ENCODE data around the gene CPA5. TPM values are rescaled to one million over a fixed set of nuclear protein-coding genes. Genes with fewer than 3 reads are reported as not detected.

CPA5 gene
- total and polyA plus RNA-seq, 9 donors: 0.55 to 6.3 (median 1.9) TPM

DNA sequence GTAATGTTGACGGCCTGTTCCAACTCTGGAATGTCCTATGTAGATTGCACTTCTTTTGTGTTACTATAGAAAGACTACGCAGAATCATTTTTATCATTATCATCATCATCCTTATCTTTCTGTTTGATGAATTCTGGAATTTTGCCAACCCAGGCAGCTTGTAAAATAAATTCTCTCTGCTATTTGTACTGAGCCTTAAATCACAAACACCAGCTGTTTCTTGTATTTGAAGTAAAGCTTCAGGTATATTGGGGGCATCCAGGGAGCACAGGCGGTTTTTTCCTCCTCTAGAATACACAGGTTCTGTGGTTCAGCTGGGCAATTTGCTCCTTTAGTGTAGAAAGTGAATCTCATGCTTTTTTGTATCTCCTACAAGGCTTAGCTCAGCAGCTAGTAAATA, 14.9 kb upstream of the CPA5 start:
- no CpG with 5 or more reads among the region's 3 CpGs for WGBS (ENCODE audit: insufficient coverage)
- Histone ChIP-seq H3K4me1 (ENCODE audit: control insufficient read depth, insufficient read depth, low read length) (peaks cover 3% of the 10 kb centered on the region), H3K9me3 (replicated peaks; ENCODE audit: control insufficient read depth, low read depth, low read length) (no peaks in the 10 kb centered on the region), H3K27ac (ENCODE audit: low read length) (no peak overlapping the region), H3K4me3 (ENCODE audit: low read length) (no peak overlapping the region), H3K27me3 (ENCODE audit: control insufficient read depth, insufficient read depth, low read length) (no peaks in the 10 kb centered on the region), H3K36me3 (ENCODE audit: control insufficient read depth, insufficient read depth, low read length) (no peaks in the 10 kb centered on the region)
- no peak for DNase-seq

DNA sequence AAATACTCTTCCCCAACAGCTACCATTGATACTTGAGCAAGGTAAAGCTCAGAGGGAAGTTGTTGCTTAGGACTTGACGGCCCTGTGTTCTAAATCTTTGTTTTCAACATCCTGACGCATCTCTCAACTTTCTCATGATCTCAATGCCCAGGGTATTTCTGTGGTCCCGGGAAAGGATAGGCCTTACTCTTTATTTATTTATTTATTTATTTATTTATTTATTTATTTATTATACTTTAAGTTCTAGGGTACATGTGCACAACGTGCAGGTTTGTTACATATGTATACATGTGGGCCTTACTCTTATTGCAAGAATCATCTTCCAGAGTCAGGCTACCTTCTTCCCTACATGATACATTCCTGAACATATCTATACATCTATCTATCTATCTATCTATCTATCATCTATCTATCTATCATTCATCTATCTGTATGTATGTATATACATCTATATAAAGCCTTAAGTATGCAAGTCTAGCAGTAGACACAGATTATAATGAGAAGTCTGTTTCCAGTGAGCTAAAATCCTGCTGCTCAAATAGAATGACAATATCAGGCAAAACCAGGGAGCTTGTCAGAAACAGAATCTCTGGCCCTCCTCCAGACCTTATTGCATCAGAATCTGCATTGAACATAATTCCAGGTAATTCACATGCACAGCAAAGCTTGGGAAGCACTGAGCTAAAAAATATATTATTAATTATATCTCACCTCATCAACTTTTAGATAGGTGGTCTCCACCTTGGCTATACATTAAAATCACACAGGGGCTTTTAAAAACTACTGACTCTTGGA, 12.2 kb upstream of the CPA5 start:
- Histone ChIP-seq H3K36me3 (ENCODE audit: control insufficient read depth, insufficient read depth, low read length) (no peaks in the 10 kb centered on the region), H3K27ac (ENCODE audit: low read length) (no peak overlapping the region), H3K4me1 (ENCODE audit: control insufficient read depth, insufficient read depth, low read length) (peaks cover 3% of the 10 kb centered on the region), H3K27me3 (ENCODE audit: control insufficient read depth, insufficient read depth, low read length) (no peaks in the 10 kb centered on the region), H3K9me3 (replicated peaks; ENCODE audit: control insufficient read depth, low read depth, low read length) (no peaks in the 10 kb centered on the region), H3K4me3 (ENCODE audit: low read length) (no peak overlapping the region)
- peak; percentile 51 for DNase-seq
- WGBS (ENCODE audit: insufficient coverage): no CpG with 5 or more reads among the region's 4 CpGs

DNA sequence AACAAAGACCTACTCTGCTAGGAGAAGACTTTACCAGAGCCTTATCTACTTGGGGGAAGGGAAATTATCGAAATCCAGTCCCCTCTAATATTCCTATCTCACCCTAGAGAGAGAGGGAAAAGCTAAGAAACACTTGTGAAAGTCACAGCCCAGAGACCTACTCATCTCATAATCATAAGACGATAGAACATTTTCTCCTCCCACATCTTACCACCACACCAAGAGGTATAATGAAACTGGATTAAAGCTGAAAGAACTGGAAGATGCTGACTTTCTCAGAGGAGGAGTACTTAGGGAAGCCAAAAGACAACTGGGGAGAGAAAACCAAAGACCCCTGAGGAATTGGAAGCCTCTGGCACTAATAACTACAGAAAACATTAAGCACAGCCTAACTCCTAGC, 10.8 kb upstream of the CPA5 start:
- no peak overlapping the region for H3K4me3 ChIP-seq (ENCODE audit: low read length)
- DNase-seq: peak; percentile 74
- no peaks in the 10 kb centered on the region for H3K27me3 ChIP-seq (ENCODE audit: control insufficient read depth, insufficient read depth, low read length)
- H3K9me3 ChIP-seq (replicated peaks; ENCODE audit: control insufficient read depth, low read depth, low read length): no peaks in the 10 kb centered on the region
- H3K36me3 ChIP-seq (ENCODE audit: control insufficient read depth, insufficient read depth, low read length): no peaks in the 10 kb centered on the region
- peaks cover 3% of the 10 kb centered on the region for H3K4me1 ChIP-seq (ENCODE audit: control insufficient read depth, insufficient read depth, low read length)
- peak overlapping the region; percentile 74 for H3K27ac ChIP-seq (ENCODE audit: low read length)
- WGBS (ENCODE audit: insufficient coverage): no CpG with 5 or more reads among the region's 2 CpGs

DNA sequence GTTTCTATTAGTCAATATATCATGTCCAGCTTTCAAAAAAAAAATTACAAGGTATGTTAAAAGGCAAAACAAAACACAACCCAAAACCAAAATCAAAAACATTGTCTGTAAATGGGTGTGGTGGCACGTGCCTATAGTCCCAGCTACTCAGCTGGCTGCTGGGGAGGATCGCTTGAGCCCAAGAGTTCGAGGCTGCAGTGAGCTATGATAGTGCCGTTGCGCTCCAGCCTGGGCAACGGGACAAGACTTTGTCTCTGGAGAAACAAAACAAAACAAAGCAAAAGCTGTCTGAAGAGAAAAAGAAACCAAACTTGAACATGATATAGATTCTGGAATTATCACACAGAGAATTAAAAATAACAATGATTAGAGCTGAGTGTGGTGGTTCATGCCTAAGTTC, 10.3 kb upstream of the CPA5 start:
- 22% methylated on average over 4 of the region's 6 CpGs for WGBS (ENCODE audit: insufficient coverage)
- no peaks in the 10 kb centered on the region for H3K9me3 ChIP-seq (replicated peaks; ENCODE audit: control insufficient read depth, low read depth, low read length)
- H3K27ac ChIP-seq (ENCODE audit: low read length): peak overlapping the region; percentile 77

DNA sequence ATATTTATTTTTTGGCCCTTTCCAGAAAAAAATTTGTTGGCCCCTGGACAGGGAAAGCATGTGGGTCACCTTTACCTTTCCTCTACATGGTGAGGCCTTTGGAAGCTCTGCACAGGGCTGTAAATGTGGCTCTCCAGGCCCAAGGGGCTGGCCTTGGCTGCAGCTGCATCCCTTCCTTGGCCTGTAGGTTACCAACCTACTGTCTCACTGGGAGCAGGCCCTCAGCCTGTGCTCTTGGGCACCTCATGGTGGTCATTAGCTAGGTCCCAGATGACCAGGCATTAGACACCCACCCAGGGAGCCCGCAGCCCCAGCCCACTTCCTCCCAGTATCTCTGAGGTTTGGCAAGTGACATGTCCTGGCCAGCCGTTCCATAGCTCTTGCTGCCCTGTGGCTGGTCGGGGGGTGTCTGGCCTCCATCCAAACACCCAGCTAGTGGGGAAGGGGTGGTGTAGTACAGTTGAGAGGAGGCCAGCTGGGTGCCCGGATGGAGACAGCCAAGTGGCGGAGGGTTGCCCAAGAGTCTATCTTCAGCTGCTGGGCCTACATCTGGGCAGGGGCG, 7.1 kb upstream of the CPA5 start:
- H3K27ac ChIP-seq (ENCODE audit: low read length): no peak overlapping the region
- 74% methylated on average over 4 of the region's 6 CpGs for WGBS (ENCODE audit: insufficient coverage)
- peaks cover 3% of the 10 kb centered on the region for H3K4me1 ChIP-seq (ENCODE audit: control insufficient read depth, insufficient read depth, low read length)
- no peaks in the 10 kb centered on the region for H3K27me3 ChIP-seq (ENCODE audit: control insufficient read depth, insufficient read depth, low read length)
- H3K36me3 ChIP-seq (ENCODE audit: control insufficient read depth, insufficient read depth, low read length): no peaks in the 10 kb centered on the region
- no peak overlapping the region for H3K4me3 ChIP-seq (ENCODE audit: low read length)
- H3K9me3 ChIP-seq (replicated peaks; ENCODE audit: control insufficient read depth, low read depth, low read length): peaks cover 4% of the 10 kb centered on the region
- DNase-seq: no peak

More for the DNA sequence above, 10.3 kb upstream of the CPA5 start:
- no peaks in the 10 kb centered on the region for H3K36me3 ChIP-seq (ENCODE audit: control insufficient read depth, insufficient read depth, low read length)
- H3K4me1 ChIP-seq (ENCODE audit: control insufficient read depth, insufficient read depth, low read length): peaks cover 3% of the 10 kb centered on the region
- peak; percentile 94 for DNase-seq
- H3K27me3 ChIP-seq (ENCODE audit: control insufficient read depth, insufficient read depth, low read length): no peaks in the 10 kb centered on the region
- no peak overlapping the region for H3K4me3 ChIP-seq (ENCODE audit: low read length)

DNA sequence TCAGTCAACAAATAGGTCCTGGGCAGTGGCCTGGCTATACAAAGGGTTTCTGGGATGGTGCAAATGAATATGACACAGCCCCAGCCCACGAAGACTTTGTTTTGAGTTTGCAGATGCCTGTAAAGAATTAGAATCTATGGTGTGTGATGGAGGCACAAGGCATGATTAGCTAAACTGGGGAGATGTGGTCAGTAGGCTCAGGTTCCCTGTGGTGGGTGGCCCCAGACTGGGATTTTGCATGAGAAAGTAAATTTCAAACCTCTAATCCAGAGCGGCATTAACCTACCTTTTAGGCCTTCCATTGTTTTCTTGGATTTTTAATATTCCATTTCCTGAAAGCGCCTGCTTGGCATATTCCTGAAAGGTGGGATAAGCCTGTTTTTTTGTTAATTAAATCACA, 6.4 kb upstream of the CPA5 start:
- Histone ChIP-seq H3K4me1 (ENCODE audit: control insufficient read depth, insufficient read depth, low read length) (peaks cover 3% of the 10 kb centered on the region), H3K36me3 (ENCODE audit: control insufficient read depth, insufficient read depth, low read length) (no peaks in the 10 kb centered on the region), H3K9me3 (replicated peaks; ENCODE audit: control insufficient read depth, low read depth, low read length) (peaks cover 4% of the 10 kb centered on the region), H3K27me3 (ENCODE audit: control insufficient read depth, insufficient read depth, low read length) (no peaks in the 10 kb centered on the region), H3K27ac (ENCODE audit: low read length) (peak overlapping the region; percentile 53), H3K4me3 (ENCODE audit: low read length) (no peak overlapping the region)
- no peak for DNase-seq
- 50% methylated on average over 1 of the region's 3 CpGs for WGBS (ENCODE audit: insufficient coverage)

DNA sequence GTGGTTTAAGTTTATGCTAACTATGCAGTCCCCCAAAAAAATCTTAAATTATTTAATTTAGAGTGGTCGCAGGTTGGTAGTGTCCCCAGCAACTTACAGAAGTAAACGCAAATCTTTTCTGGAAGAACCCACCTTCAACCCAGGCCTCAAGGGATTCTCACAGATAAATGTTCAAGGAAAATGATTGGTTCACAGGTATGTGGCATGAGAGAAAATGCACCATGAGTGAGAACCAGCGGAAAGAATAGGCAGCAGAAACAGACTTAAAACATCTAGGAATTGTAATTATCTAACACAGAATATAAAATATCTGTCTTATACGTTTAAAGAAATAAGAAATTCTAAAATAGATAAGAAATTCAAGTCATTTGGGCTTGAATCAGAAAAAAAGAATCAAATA, 2.7 kb upstream of the CPA5 start:
- Histone ChIP-seq H3K4me3 (ENCODE audit: low read length) (no peak overlapping the region), H3K36me3 (ENCODE audit: control insufficient read depth, insufficient read depth, low read length) (no peaks in the 10 kb centered on the region), H3K27ac (ENCODE audit: low read length) (no peak overlapping the region), H3K4me1 (ENCODE audit: control insufficient read depth, insufficient read depth, low read length) (peaks cover 25% of the 10 kb centered on the region), H3K27me3 (ENCODE audit: control insufficient read depth, insufficient read depth, low read length) (no peaks in the 10 kb centered on the region), H3K9me3 (replicated peaks; ENCODE audit: control insufficient read depth, low read depth, low read length) (peaks cover 4% of the 10 kb centered on the region)
- no peak for DNase-seq
- no CpG with 5 or more reads among the region's 4 CpGs for WGBS (ENCODE audit: insufficient coverage)

DNA sequence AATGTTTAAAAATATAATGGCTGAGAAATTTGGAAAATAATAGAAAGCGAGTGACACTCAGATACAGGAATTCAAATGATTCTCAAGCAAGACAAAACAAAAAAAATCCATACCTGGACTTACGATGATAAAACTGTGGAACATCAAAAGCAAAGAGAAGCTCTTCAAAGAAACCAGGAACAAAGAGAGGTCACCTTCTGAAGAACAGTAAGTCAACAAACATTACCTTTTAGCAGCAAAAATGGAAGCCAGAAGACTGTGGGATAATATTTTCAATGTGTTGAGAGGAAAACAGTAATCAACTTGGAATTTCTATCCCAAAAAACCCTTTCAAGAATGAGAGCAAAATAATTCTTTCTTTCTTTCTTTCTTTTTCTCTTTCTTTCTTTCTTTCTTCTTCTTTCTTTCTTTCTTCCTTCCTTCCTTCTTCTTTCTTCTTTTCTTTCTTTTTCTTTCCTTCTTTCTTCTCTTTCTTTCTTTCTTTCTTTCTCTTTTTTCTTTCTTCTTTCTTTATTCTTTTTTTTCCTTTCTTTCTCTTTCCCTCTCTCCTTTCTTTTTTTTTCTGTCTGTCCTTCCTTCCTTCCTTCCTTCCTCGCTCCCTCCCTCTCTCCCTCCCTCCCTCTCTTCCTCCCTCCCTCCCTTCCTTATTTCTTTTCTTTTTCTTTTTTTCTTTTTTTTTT, 1.8 kb upstream of the CPA5 start:
- WGBS (ENCODE audit: insufficient coverage): no CpG with 5 or more reads among the region's 3 CpGs
- Histone ChIP-seq H3K36me3 (ENCODE audit: control insufficient read depth, insufficient read depth, low read length) (no peaks in the 10 kb centered on the region), H3K9me3 (replicated peaks; ENCODE audit: control insufficient read depth, low read depth, low read length) (peaks cover 4% of the 10 kb centered on the region), H3K27me3 (ENCODE audit: control insufficient read depth, insufficient read depth, low read length) (no peaks in the 10 kb centered on the region), H3K27ac (ENCODE audit: low read length) (no peak overlapping the region), H3K4me1 (ENCODE audit: control insufficient read depth, insufficient read depth, low read length) (peaks cover 33% of the 10 kb centered on the region), H3K4me3 (ENCODE audit: low read length) (no peak overlapping the region)
- DNase-seq: no peak

DNA sequence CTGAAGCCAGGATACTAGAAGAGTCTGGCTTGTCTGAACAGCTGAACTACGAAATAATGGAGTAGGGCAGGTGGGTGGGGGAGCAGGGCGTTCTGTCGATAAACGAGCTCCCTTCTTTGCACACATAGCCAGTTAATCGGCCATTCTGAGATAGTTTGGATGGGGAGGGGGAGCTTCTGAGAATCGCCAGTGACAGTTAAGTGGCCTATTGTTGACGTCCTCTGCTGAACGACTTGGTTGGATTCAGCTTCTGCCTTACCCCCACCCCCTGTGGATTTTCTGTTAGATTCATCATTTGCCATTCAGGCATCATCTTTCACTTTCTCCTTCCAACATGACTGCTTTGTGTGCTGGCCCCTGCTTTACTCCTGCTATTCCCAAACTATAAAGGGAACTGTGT, 520 bp downstream of the CPA5 start:
- H3K27ac ChIP-seq (ENCODE audit: low read length): peak overlapping the region; percentile 96
- H3K9me3 ChIP-seq (replicated peaks; ENCODE audit: control insufficient read depth, low read depth, low read length): peaks cover 4% of the 10 kb centered on the region
- no peaks in the 10 kb centered on the region for H3K36me3 ChIP-seq (ENCODE audit: control insufficient read depth, insufficient read depth, low read length)
- 7% methylated on average over 3 of the region's 8 CpGs for WGBS (ENCODE audit: insufficient coverage)
- DNase-seq: peak; percentile 92
- H3K27me3 ChIP-seq (ENCODE audit: control insufficient read depth, insufficient read depth, low read length): no peaks in the 10 kb centered on the region
- no peak overlapping the region for H3K4me3 ChIP-seq (ENCODE audit: low read length)
- peaks cover 39% of the 10 kb centered on the region for H3K4me1 ChIP-seq (ENCODE audit: control insufficient read depth, insufficient read depth, low read length)

DNA sequence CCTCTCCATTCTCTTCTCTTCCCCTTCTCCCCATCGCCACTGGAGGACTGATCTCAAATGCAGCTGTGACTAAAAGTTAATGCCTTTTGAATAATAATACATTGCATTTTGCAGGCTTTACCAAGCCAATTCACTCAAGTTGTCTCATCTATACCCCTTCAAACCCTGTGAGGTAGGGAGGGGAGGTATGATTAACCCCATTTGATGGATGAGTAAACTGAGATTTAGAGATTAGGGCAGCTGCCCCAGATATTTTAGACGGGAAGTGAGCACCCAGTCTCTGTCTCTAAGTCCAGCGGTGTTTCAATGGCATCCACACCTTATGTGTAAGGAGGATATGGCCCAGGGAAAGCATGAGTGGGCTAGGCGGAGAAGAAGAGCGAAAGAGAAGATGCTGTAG, 1.1 kb downstream of the CPA5 start:
- Histone ChIP-seq H3K27me3 (ENCODE audit: control insufficient read depth, insufficient read depth, low read length) (no peaks in the 10 kb centered on the region), H3K9me3 (replicated peaks; ENCODE audit: control insufficient read depth, low read depth, low read length) (peaks cover 4% of the 10 kb centered on the region), H3K36me3 (ENCODE audit: control insufficient read depth, insufficient read depth, low read length) (no peaks in the 10 kb centered on the region), H3K4me1 (ENCODE audit: control insufficient read depth, insufficient read depth, low read length) (peaks cover 44% of the 10 kb centered on the region), H3K4me3 (ENCODE audit: low read length) (no peak overlapping the region), H3K27ac (ENCODE audit: low read length) (peak overlapping the region; percentile 96)
- no peak for DNase-seq
- WGBS (ENCODE audit: insufficient coverage): 75% methylated on average over 4 of the region's 5 CpGs
